ENCODE data around the gene PSAPL1.

PSAPL1 gene

DNA sequence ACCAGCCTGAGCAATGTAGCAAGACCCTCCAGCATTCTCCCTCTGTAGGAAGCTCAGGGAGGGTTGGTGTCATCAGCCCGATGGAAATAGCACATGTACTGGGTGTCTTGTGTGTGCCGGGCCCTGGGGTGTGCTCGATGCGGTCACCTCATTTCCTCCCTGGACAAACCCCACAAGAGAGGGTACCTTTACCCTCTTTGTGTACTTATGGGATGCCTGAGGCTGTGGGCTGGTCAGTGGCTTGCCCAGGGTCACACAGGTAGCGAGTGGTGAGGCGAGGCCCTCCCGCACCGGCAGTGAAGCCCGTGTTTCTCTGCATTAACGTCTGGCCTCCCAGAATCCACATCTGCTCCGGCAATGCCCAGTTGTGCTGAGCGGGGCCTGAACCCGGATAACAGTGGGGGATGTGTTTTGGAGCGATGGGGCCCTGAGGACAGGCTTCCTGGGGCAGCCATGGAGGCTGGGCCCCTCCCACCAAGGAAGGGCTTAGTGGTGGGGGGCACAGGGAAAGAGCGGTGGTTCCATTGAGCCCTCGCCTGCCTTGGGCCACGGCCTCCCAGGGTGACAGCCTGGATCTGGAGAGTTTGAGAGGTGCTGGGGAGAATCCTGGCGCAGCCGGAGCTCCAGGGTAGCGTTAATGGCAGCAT is 8.1 kb downstream of the PSAPL1 start:
- DNase-seq (ENCODE audit: low read depth), result no peak
- no peak overlapping the region for H3K4me3 ChIP-seq (ENCODE audit: low read depth, low read length)
- TF ChIP-seq, protein P1, sequence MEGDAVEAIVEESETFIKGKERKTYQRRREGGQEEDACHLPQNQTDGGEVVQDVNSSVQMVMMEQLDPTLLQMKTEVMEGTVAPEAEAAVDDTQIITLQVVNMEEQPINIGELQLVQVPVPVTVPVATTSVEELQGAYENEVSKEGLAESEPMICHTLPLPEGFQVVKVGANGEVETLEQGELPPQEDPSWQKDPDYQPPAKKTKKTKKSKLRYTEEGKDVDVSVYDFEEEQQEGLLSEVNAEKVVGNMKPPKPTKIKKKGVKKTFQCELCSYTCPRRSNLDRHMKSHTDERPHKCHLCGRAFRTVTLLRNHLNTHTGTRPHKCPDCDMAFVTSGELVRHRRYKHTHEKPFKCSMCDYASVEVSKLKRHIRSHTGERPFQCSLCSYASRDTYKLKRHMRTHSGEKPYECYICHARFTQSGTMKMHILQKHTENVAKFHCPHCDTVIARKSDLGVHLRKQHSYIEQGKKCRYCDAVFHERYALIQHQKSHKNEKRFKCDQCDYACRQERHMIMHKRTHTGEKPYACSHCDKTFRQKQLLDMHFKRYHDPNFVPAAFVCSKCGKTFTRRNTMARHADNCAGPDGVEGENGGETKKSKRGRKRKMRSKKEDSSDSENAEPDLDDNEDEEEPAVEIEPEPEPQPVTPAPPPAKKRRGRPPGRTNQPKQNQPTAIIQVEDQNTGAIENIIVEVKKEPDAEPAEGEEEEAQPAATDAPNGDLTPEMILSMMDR (IDR thresholded peaks at IDR 0.05; ENCODE audit: control insufficient read depth, extremely low read depth, insufficient read depth), result no peak

DNA sequence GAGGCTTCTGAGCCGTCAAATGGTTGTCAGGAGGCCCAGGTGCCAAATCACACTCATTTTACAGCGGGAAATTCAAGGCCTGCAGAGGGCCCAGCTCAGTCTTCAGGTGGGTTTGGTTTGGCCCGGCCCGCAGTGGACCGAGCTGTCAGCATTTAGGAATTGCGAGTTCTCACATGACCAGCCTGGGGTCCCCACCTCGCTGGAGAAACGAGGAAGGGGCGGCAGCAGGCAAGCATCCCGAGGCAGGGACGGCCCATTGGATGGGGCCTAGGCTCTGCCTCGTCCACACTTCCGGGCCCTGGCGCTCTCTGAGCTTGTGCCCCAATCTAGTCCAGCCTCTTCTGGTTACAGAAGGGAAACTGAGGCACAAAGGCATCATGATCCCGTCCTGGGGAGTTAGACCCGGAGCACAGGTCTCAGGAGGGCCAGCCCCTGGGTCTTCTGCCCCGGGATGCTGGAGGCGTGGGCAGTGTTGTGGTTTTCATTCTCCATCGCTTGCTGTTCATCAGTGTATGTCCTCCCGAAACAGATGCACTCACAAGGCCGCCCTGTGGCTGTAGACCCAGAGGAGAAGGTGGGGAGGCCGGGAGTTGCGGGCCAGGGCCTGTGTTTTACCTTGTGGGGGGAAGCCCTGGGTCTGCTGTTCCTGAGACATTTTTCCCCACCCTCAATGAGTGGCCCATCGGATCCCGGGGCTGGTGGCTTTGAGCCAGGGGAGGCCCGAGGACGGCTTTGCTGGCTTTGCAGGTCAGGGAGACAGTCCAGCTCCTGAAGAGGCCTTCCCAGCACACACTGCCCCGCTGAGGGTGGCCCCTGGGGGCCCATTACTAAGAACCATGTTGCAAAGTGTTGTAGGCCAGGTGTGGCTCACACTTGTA is 8.9 kb downstream of the PSAPL1 start:
- no peak for DNase-seq (ENCODE audit: low read depth)

DNA sequence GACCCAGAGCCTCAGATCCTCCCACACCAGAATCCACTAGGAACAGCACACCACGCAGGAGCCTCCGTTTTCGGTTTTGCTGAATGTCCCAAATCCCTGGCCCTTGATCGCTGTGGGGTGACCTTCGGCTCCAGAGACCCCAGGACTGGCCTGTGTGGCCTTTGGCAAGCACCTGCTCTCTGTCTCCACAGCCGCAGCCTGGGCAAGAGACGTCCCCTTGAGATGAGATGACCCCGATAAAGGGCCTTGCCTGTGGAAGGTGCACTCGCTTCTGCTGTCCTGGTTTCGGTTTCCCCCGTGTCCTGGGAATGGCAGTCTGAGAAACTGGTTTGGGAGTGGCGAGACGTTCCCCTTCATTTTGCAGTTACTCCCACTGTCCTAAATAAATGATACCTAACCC is 9.6 kb downstream of the PSAPL1 start:
- no peak overlapping the region for H3K4me3 ChIP-seq (ENCODE audit: low read depth, low read length)
- TF ChIP-seq, protein P1 (IDR thresholded peaks at IDR 0.05; ENCODE audit: control insufficient read depth, extremely low read depth, insufficient read depth), result no peak
- no peak for DNase-seq (ENCODE audit: low read depth)

More for the DNA sequence above, 8.9 kb downstream of the PSAPL1 start:
- no peak overlapping the region for H3K4me3 ChIP-seq (ENCODE audit: low read depth, low read length)
- TF ChIP-seq, protein P1 (IDR thresholded peaks at IDR 0.05; ENCODE audit: control insufficient read depth, extremely low read depth, insufficient read depth), result no peak

DNA sequence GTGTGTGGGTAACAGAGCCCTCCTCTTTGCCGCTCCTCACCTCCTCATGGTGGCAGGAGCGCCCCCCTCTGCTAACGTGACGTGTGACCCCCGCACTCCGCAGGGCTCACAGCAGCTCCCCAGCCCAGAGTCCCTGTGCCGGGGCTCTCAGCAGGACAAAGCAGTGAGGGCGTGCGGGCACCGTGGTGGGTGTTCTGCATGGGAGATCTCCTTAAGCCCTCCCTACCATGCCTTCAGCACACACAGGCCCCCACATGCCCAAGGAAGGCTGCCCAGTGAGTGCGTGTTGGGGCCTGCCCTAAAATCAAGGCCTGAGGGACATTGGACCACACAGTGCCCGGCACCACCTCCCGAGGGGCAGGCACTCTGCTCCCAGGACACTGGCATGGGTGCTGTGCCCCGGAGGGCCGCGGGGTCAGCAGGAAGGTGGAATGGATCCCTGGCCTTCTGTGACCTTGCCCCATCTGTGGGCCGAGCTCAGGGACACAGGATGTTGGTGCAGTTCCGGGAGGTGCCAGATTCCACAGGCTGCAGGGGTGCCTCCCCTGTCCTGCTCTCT is 10.1 kb downstream of the PSAPL1 start:
- TF ChIP-seq, protein P1 (IDR thresholded peaks at IDR 0.05; ENCODE audit: control insufficient read depth, extremely low read depth, insufficient read depth), result no peak
- no peak overlapping the region for H3K4me3 ChIP-seq (ENCODE audit: low read depth, low read length)
- no peak for DNase-seq (ENCODE audit: low read depth)

DNA sequence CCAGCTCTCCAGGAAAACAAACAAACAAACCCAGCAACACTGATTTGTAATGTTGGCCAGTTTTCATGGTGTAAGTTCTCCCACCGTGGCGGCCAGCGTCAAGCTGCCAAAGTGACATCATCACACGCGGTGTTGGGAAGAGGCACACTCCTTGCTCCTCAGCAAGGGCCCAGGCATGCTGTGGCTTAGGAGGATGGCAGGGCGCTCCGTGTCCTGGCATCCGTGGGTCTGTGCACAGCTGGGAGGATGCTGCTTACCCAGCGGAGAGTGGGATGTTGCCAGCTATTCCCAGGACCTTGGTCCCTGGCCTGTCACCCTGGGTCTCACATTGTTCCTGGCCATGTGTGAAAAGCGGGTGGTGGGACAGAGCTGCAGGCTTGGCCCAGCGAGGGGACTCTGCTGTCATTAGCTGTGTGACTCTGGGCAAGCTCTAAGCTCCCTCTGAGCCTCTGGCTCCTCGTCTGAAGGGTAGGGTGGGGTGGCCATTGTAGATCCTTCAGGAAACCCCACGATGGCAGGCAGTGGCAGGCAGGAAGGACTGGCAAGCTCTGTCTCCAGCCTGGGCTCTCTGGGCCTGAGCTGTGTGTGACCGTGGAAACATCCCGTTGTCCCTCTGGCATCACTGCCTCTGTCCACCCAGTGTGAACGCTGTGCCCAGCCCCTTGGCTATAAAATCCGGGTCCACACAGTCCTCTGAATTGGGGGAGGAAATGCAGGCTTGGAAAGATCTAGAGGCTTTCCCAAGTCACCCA is 10.8 kb downstream of the PSAPL1 start:
- no peak for DNase-seq (ENCODE audit: low read depth)
- no peak overlapping the region for H3K4me3 ChIP-seq (ENCODE audit: low read depth, low read length)
- TF ChIP-seq, protein P1 (IDR thresholded peaks at IDR 0.05; ENCODE audit: control insufficient read depth, extremely low read depth, insufficient read depth), result no peak

DNA sequence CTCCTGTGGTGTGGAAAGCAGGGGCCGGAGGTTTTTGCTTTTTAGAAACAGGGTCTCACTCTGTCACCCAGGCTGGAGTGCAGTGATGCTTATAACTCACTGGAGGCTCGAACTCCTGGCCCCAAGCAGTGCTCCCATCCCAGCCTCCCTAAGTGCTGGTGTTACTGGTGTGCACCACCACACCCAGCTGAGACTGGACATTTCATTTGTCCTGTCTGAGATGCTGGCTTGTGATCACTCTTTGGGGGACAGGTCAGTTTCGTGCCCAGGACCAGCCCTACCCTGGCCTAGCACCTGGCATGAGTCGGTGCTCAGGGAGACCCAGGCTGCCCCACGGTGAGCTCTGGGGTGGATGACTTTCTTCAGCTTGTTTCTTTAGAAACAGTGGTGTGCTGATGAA is 11.3 kb downstream of the PSAPL1 start:
- TF ChIP-seq, protein P1 (IDR thresholded peaks at IDR 0.05; ENCODE audit: control insufficient read depth, extremely low read depth, insufficient read depth), result no peak
- DNase-seq (ENCODE audit: low read depth), result no peak
- H3K4me3 ChIP-seq (ENCODE audit: low read depth, low read length), result no peak overlapping the region

Data from LNCaP clone FGC (cell line).